ENCODE data around the gene CRISPLD2.

CRISPLD2 gene

DNA sequence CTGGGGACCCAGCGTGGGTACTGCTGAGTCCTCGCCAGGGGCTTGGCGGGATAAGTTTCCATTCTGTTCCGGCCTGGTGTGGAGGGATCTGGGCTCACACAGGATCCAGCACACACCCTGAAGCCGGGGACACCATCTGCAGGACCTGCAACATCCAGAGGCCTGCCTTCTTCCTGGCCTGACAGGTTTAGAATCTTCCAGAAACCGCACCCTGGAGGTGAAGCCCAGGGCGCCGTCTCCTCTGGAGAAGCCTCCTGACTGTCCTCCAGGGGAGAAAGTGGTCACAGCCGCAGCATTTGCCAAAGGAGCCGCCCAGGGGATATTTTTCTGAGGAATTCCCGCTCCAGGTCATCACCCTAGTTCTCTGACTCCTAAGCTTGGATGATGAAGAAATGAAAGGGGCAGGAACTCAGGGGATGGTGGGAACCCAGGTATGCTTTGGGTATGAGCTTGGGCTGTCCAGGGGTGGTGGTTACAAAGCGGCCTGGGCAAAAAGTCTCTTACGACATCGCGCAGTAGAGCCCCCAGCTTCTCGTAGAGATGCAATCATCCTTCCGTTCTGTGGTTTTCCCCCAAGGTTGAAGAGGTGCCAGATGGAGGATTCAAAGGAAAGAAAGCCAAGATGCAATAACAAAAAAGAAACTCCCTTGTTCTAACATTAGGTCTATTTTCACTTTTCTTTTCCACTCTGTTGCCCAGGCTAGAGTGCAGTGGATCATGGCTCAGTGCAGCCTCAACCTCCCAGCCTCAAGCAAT, 9.1 kb upstream of the CRISPLD2 start:
- TF ChIP-seq ZNF274 (IDR thresholded peaks at IDR 0.05; ENCODE audit: low read depth, low read length): no peak
- no peak overlapping the region for H3K4me3 ChIP-seq (ENCODE audit: low read length)

DNA sequence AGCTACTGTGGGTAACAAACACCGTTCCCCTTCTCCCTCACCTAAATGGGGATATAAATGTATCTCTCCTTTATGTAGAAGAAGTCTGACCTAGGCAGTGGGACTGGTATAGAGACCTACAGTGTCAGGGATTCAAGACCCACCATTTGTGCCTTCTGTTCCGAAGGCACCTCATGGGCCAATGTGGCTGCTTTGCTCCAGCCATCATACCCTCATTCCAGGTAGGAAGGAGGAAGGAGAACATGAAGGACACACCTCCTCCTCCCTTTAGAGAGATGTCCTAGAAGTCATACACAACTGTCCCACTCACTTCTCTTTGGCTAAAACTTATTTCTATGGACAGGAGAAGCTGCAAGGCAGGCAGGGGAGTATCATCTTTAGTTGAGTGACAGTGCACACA, 8.3 kb upstream of the CRISPLD2 start:
- H3K4me3 ChIP-seq (ENCODE audit: low read length): no peak overlapping the region
- no peak for TF ChIP-seq ZNF274 (IDR thresholded peaks at IDR 0.05; ENCODE audit: low read depth, low read length)

- TF ChIP-seq ZNF274 (IDR thresholded peaks at IDR 0.05; ENCODE audit: low read depth, low read length): no peak
- H3K4me3 ChIP-seq (ENCODE audit: low read length): no peak overlapping the region
Observed at GRCh38 chr16:84813141-84813934, 6.4 kb upstream of the CRISPLD2 start.

DNA sequence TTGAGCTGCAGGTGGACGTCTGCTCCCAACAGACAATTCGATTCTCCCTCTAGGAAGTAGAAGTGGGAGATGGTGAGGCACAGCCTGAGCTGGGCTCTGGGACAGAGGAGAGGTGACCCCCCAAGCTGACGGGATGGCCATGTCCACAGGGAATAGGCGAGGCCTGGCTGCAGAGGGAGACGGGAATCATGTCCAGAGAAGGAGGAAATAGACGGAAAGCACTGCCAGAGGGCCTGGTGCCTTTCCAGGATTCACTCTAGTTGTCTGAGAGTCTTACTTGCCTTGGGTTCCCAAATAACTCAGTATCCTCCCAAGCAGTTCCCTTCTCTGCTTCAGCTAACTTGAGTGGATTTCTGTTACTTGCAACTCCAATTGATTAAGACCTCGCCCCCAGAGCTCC, 4.3 kb upstream of the CRISPLD2 start:
- TF ChIP-seq ZNF274 (IDR thresholded peaks at IDR 0.05; ENCODE audit: low read depth, low read length): no peak
- no peak overlapping the region for H3K4me3 ChIP-seq (ENCODE audit: low read length)

DNA sequence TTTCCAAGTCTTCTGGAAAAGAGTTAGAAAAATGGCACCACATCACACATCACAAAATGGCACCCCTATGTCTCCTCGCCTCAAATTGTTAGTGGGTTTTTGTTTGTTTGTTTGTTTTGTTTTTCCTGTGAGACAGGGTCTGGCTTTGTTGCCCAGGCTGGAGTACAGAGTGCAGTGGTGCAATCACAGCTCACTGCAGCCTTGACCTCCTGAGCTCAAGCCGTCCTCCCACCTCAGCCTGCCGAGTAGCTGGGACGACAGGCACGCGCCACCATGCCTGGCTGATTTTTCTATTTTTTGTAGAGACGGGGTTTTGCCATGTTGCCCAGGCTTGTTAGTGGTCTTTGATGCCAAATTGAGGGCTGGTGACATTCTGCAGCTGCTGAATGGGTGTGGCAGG, 3.8 kb upstream of the CRISPLD2 start:
- TF ChIP-seq ZNF274 (IDR thresholded peaks at IDR 0.05; ENCODE audit: low read depth, low read length): no peak
- no peak overlapping the region for H3K4me3 ChIP-seq (ENCODE audit: low read length)

- no peak overlapping the region for H3K4me3 ChIP-seq (ENCODE audit: low read length)
- no peak for TF ChIP-seq ZNF274 (IDR thresholded peaks at IDR 0.05; ENCODE audit: low read depth, low read length)
Observed at GRCh38 chr16:84816485-84816884, 3.3 kb upstream of the CRISPLD2 start.

DNA sequence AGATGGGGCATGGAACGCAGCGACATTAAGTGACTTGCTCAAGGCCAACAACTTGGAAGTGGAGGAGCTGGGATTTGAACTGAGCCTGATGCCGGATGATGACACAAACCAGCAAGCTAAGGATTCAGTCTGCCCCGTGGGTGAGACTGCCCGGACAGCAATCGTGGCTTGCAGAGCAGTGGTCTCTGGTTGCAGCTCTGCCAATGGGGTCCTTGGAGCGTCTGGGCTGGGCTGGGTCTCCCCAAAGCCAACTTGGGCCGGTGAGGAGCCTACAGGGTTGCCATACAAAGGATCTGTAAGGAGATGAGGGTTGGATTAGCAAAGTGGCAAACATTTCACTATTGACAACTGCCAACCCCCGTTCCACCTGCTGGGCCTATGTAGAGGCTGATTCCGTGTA, 2.6 kb upstream of the CRISPLD2 start:
- no peak overlapping the region for H3K4me3 ChIP-seq (ENCODE audit: low read length)
- TF ChIP-seq ZNF274 (IDR thresholded peaks at IDR 0.05; ENCODE audit: low read depth, low read length): no peak

DNA sequence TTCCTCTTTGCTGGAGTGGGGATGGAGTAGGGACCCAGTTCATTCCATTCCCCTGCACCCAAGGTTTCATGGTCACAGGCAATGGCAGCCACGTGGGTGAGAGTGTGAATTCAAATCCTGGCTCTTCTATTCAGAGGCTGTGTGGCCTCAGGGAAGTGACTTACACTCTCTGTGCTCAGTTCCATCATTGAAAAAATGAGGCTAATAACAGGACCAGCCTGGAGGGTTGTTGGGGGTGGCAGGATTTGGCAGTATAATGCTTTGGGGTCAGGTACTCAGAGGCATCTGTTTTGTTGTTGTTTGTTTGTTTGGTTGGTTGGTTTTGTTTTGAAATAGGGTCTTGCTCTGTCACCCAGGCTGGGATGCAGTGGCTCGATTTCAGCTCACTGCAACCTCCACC, 2.2 kb upstream of the CRISPLD2 start:
- no peak for TF ChIP-seq ZNF274 (IDR thresholded peaks at IDR 0.05; ENCODE audit: low read depth, low read length)
- H3K4me3 ChIP-seq (ENCODE audit: low read length): no peak overlapping the region

DNA sequence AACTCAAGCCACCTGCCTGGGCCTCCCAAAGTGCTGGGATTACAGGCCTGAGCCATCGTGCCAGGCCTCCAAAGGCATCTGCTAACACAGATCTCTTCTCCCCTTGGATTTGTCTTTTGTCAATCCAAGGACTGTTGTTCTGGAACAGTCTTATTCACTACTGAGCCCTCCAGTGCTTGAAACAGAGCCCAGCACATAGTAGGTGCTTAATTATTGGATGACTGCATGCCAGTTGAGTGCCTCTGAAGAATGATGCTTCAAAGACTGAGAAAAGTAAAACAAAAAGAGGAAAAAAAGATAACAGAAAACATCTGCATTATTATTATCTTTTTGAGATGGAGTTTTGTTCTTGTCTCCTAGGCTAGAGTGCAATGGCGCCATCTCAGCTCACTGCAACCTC, 1.7 kb upstream of the CRISPLD2 start:
- TF ChIP-seq ZNF274 (IDR thresholded peaks at IDR 0.05; ENCODE audit: low read depth, low read length): no peak
- H3K4me3 ChIP-seq (ENCODE audit: low read length): no peak overlapping the region

DNA sequence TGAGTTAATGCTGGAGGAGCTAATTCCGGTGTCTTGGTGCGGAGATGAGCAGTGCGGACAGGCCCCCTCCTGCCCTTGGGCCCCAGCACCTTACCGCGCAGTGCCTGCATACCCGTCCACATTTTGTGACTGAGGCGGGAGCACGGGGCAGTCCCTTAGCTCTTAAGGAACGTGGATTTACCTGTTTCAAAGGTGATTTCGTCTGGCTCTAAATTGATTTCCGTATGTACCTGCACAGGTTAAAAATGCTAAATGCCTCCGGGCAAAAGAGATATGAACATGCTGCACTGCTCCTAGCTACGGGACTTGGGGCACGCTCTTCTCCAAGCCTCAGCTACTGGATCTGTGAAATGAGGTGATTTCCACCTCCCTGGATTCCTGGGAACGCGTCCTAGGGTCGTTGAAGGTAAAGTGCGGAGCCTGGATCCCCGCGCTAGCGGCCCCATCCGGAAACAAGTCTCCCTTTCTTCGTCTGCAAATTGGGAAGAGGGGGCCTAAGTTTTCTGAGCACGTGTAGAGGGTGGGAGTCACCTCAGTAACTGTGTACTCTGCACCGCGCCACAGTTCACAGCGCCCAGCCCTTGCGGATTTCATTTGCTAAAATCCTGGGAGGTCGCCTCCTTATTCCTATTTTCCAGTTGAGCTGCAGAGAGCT, 669 bp upstream of the CRISPLD2 start:
- no peak overlapping the region for H3K4me3 ChIP-seq (ENCODE audit: low read length)
- no peak for TF ChIP-seq ZNF274 (IDR thresholded peaks at IDR 0.05; ENCODE audit: low read depth, low read length)

DNA sequence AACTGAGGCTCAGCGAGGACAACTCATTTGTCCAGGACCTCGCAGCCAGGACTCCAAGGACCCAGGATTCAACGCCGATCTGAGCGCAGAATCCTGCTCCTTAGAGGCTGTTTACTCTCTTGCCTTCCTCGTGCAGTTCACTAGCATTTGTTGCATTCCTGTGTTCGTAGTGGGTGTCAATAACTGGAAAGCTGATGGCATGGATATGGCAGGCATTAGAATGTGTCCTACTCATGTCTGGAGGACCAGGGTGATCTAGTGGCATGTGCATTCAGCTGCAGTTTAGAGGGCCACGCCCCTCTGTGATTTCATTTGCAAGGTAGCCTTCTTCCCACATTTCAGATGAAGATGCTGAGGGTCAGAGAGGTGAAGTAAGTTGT, 510 bp downstream of the CRISPLD2 start:
- TF ChIP-seq ZNF274 (IDR thresholded peaks at IDR 0.05; ENCODE audit: low read depth, low read length): no peak
- no peak overlapping the region for H3K4me3 ChIP-seq (ENCODE audit: low read length)

DNA sequence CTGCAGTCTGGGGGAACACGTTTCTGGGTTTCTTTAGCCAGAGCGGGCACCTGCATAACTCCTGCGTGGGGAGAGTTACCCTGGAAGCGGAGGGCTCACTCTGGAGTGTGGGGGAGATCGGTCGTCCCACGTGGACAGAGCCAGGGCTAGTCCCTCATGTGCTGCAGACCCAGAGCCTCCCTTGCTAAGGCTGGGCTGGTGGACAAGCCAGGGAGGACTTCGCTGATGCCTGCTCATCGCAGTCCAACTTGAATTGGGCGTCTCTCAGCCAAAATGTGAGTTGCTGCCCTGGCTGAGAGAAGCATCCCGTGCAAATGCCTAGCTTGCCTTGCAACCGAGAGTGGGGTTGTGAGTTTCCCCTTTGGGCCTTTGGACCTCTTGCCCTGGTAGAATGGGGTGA, 986 bp downstream of the CRISPLD2 start:
- no peak overlapping the region for H3K4me3 ChIP-seq (ENCODE audit: low read length)

DNA sequence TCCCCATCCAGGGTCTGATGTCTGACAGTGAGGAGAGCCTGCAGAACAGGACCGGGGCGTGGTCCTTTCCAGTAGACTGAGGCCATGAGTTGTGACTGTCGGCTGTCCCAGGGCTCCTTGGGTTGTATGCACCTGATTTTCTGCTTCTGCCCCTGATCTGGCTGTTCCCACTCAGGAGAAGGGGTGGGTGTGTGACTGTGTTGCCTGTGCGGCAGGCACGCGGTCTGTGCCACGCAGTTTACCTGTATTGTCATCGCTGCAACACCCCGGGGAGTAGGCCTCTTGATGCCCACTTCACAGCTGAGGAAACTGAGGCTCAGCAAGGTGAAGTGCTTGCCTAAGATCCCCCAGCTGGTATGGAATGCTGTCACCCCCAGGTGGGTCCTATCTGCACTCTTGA, 1.4 kb downstream of the CRISPLD2 start:
- no peak overlapping the region for H3K4me3 ChIP-seq (ENCODE audit: low read length)

More for the DNA sequence above, 986 bp downstream of the CRISPLD2 start:
- TF ChIP-seq ZNF274 (IDR thresholded peaks at IDR 0.05; ENCODE audit: low read depth, low read length): no peak

DNA sequence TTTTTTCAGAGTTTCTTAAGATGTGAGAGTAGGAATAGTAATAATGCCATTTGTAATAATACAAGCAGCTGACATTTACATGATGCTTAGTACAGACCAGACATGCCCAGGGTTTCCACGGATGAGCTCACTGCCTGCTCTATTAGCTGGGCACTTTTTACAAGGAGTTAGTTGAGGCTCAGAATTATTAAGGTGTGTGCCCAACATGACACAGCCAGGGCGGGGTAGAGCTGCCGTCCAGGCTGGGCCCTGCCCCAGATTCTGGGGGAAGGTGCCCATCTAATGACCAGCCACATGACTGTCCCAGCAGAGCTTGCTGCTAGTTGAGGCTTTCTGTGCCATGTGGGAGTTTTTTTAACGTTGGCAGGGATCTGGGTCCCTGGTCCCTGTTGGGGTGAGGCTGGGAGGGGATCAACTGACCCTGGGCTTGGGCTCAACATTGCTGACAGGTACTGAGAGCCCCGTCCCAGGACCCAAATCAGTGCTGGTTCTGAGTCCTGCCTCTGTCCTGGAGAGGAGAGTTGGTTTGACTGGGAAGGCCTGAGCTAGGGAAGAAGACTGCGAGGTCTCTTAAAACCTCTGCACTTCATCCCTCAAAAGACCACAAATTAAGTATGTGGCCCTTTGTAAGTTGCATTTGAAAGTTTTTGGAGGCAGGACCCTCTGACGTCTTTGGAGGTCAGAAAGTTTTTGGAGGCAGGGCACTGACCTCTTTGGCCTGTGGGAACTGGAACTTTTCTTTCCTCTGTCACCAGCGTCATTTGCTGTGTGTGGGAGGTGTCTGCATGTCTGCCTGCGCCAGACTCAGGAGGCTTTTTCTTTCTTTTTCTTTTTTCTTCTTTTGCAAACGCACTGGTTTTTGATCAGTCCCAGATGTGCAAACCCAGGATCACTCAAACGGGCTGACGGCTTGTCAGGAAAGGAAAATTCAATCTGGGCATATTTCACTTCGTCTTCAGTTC, 2.2 kb downstream of the CRISPLD2 start:
- no peak for TF ChIP-seq ZNF274 (IDR thresholded peaks at IDR 0.05; ENCODE audit: low read depth, low read length)
- no peak overlapping the region for H3K4me3 ChIP-seq (ENCODE audit: low read length)

More for the DNA sequence above, 1.4 kb downstream of the CRISPLD2 start:
- TF ChIP-seq ZNF274 (IDR thresholded peaks at IDR 0.05; ENCODE audit: low read depth, low read length): no peak

Data from GM08714 (cell line).